Measurements from ENCODE around the gene GPHN.
"Not testable (repeated sequence)": the region's sequence is repeated elsewhere in the genome, so short reads cannot be mapped to it uniquely, and the experiment has no call there.

GPHN gene

DNA sequence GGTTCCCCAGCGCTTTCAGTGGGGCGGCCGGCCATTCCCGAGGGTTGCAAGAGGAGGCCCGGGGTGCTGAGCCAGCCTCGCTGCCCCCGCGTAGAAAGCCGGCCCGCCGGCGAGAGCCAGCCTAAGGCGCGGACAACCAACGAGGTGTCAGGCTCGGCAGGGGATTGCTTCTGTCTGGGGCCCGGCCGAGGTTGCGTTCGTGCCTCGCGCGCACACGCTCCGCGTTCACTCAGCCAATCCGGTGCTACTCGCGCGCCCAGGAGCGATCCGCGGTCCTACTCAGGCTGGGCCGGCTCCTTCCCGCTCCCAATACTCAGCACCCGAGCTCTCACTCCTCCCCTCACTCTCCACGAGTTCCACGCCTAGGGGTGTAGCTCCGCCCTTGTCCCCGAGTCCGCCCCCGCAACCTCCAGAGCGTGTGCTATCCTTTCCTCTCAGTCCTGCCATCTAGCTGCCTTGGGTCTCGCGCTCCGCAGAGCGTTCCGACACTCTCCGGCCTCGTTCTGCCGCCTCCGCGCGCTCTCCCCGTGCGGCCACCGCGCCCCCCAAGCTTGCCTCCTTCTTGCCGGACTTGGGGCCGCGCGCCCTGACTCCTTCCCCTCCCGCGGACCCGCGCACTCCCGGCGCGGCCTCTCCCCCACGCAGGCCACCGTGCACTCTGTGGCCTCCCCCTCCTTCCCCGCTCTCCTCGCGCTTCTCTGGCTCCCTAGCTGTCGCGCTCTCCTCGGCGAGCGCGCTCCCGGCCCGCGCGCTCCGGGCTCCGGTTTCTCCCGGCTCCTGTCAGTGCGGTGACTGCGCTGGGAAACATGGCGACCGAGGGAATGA lies at the start of gene GPHN:
TSS of gene GPHN (plus strand) at position 426 of the 825 bp plus-strand sequence.
- DNase-seq = peak; percentile 72

DNA sequence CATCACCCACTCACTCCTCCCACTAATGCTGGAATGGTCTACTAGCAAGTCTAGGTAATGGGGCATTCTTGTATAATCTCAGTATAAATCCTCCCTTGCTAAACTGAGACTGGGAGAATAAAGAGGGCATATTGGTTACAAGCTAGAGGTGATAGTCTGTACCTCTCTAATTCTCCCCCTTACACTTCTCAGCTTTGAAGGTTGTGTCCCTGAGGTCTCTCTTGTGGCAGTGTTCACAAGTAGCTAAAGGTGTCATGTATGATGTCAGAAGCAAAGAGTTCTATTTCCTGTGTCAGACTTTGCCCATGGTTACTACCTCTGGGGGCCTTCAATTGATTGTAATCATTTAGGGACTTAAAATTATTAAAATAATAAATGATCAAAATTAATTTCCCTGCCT lies 48.3 kb upstream of the GPHN start:
- no peak for DNase-seq

DNA sequence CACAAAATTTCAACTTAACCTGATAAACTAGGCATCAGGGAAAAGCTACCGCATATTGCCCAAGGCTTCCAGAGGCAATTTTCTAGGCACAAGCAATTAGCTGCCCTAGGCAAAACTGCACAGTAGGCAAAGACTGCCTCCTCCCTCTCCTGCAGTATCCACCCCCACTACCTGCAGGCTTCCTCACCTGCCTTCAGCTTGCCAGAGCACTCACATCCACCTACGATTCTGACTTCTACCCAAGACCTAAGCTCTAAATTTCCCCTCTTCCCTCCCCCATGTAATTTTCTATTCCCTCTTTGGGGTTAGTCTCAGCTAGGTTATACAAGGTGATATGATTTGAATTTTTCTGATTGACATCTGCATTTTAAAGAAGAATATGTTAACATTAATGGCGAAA lies 43.7 kb upstream of the GPHN start:
- DNase-seq = no peak

DNA sequence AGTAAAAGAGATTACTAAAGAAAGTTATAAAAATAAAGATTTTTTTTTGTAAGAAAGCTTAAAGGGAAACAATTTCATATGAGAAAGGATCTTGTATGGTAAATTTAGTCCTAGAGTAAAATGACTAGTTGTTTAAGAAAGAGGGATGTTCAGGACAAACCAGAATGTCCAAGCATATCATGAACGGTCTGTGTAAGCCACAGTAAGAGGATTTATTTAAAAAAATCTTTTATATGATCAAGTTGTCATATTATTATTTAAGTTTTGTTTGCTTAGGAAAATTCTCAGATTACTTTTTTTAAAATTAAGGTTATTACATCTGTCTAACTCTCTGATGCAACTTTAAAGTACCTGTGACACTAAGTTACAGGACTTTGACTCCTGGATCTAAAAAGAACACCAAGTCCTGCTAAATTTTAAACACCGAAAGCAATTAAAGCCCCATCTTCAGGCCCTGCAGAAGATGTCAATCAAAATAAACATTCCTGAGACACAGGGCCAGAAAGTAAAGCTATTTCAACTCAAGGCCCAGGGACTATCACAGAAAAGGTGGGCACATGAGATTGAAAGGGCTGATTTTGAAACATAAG lies 39.1 kb upstream of the GPHN start:
- no peak for DNase-seq

DNA sequence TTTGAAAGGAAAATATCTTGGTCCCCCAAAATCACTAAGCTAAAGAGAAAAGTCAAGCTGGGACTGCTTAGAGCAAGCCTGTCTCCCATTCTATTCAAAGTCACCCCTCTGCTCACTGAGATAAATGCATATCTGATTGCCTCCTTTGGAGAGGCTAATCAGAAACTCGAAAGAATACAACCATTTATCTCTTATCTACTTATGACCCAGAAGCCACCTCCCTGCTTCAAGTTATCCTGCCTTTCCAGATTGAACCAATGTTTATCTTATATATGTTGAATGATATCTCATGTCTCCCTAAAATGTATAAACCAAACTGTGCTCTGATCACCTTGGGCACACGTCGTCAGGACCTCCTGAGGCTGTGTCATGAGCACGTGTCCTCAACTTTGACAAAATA lies 36.4 kb upstream of the GPHN start:
- no peak for DNase-seq

DNA sequence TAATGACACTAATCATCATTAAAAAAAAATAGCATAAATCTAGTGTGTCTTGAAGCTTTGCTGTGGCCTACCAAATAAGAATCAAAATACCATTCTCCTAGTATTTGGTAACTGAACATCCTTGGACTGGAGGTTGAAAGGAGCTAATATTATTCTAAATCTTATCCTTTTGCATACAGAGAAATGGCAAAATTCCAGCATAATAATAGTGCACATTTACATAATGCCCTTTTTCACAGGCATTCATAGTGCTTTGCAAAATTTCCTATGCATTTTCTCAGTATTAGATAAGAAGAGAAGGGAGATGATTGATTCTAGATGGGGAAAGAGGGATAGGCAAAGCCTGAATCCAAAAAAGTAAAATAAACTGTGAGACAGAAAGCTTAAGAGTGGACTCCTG lies 35.7 kb upstream of the GPHN start:
- no peak for DNase-seq

DNA sequence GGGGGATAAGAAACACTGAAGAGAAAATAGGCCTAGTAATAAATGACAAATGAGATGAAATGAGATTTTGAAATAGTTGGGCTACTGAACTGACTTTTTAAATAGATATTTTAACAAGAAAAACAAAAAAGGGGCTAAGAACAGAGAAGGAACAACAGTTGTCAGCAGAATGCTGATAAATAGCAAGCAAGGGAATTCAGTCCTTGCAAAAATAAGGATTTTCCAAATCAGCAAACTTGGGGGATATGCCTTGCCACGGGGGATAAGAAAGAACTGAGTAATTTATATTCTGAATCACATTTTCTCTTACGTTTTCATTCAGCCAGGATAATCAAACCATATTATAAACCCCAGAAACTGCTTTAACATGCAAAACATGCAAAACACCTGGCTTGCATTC lies 34.7 kb upstream of the GPHN start:
- no peak for DNase-seq

DNA sequence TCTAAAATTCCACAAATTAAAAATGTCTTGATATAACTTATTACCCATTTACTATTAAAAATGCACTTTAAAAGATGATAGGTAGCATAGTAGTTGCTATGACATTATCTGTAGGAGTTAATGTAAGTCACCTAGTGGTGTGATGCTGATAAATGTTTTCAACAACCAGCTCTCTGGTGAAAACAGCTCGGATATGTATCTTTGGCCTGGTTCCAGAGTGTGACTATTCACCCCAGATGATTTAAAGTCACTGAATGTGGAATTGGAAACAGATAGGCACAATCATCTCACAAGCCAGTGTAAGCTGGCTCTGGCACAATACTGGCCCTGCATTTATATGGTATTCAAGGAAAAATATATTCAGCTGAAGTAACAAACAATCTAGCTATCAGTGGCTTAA lies 31.0 kb upstream of the GPHN start:
- DNase-seq = no peak

DNA sequence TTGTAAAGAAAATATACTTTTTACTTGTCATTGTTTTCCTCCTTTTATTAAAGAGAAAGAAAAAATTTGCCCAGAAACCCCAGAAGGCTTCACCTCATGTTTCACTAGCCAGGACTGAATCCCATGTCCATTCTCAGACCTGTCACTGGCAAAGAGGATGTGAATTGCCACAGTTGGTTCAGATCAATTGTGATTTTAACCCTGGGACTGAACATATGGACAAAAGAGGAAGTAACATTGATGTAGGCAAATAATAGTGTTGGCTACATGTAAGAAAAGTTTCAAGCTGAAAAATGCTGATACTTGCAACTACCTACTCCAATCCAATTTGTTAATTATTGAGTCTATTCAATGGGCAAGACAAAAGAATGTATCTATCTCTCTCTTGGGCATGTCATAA lies 30.4 kb upstream of the GPHN start:
- DNase-seq = no peak

DNA sequence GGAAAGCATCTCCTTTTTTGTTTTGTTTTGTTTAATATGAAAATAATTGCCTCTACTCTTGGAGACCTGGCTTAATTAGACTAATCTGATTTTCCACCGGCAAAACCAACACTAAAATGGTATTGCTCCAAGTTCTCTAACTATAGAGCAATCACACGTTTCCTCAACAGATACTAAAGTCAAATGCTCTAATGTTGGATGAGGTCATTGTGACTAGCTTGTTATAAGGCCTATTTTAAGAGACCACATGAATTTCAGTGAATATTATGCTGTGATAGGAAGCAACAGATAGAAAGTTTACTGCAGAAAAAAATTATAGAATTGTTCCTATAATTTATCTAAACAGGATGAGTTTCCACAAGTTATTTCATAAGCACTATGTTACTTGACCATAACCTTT lies 25.1 kb upstream of the GPHN start:
- DNase-seq = no peak

DNA sequence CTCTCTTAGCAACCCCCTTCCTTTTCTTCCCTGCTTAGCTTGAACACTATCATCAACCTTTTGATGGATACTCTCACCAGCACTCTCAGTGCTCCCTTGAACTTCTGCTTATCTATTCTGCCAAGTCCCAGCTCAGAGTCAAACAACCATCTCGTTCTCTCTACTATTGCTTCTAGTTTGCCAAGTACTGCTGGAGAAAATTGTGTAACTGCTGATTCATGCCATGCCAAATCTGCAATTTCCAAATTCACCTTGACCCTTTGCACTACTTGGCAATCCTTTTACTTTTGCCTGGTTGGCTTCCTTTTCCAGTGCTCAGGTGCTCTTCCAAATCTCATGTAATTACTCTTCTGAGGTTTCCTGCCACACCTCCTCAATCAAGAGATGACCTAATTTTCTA lies 24.6 kb upstream of the GPHN start:
- DNase-seq = no peak

DNA sequence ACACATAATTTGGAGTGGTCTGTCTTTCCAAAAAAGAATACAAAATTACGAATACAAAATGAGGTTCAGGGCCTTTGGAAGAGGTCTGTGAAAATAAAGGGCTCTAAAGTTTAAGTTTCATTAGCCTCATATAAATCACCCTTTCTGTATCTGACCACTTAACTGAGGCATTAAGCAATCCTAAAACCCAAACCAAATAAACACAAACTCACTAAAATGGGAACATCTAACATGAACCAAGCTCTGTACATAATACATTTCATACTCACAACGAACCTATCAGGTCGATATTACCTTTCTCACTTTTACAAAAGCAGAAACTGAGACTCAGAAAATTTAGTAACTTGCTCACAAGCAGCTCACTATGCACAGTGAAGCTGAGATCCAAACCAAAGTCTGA lies 22.9 kb upstream of the GPHN start:
- DNase-seq = no peak

DNA sequence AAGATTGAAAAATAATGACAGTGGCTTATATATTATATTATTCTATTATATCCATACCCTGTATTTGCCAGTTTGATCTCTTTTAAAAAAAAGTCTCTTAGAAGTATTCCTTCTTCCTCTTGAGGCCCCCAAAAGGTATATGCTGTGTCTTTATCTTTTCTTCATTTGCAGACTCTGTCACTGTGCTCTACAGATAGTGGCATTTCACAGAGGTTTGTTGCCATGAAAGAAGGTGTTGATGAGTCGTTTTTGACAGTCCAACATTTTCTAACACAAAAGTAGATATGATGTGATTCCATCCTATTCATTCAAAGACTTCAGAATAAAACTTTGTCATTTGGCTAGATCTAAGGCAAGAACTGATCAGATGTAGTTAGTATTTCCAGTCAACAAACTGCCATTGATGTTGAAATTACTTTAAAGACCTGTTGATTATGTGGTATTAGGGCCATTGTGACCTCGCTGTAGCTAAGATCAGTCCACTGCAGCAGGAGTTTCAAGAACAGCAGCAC lies 22.0 kb upstream of the GPHN start, which contains the start of gene CCDC196:
TSS of gene CCDC196 (plus strand) at position 462 of the 512 bp plus-strand sequence. CDS start 132 bp downstream, outside the sequence.
- no peak for DNase-seq

DNA sequence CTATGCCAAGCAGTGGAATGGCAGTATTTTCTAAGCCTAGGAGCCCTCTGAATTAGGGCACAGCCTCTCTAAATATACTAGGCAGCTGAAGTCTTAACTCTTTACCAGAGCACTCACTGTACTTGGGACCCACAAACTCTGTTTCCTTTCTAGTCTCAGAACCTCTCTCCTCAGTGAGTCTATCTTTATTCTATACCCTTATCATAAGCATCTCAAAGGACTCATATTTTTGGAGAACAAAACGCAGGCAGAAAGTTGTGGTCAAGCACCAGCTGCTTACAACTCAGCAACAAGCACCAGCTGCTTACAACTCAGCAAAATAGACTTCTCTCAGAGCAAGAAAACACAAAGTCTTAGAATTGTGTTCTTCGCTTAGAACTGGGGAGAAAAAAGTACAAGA lies 20.8 kb upstream of the GPHN start:
- no peak for DNase-seq

DNA sequence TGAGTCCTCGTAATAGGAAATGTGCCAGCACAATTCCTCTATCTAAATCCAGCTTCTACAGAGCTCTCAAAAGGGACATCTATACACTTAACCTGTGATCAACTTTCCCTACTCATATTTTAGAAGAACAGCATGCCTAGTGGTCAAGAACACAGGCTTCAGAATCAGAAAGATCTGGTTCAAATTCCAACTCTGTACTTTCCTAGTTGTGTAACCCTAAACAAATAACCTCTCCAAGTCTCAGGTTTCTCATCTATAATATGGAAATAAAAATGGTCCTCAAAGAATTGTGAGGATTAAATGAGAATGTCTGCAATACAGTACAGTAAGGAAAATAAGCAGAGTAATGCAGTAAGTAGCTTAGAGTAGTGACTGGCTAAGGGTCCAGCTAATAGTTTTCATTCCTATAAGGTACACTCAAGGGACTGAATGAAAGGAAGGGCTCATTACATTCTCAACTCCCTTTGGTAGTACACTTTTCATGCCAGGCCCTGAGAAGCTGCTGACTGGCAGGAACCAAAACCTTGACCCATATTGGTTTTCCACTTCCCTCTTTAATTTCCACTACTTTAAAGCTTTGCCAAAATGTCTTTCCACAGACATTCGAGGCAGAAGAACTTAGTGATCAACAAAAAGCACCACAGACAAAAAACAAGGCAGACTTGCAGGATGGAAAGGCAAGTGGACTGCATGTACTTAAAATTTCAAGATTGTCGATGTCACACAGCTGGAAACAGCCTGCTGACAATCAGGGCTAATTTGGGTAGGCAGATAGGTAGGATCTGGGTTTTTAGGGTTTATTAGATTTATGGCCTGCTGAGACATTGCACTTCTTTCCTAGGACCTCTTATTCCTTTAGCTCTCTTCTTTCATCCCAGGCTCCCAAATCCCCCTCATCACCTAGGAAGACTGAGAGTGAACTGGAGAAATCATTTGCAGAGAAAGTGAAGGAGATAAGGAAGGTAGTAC lies 17.5 kb upstream of the GPHN start:
- DNase-seq = no peak

DNA sequence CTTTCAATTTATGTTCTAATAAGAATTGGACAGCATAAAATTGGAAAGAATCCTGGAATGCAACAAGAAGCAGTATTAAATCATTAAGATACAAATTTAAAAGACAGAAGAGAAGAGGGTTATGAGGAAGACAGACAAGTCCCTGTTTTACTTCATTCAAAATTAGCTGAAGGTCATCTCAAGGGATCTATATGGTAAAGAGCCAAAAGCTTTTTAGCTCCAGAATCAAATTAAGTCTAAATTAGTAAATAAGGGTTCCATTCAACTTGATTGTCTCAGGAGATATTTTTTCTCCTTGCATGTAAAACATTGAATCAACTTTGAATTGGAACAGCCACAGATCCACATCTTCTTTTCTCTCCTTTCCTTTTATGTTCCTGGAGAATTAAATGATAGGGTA lies 14.2 kb upstream of the GPHN start:
- DNase-seq = no peak

DNA sequence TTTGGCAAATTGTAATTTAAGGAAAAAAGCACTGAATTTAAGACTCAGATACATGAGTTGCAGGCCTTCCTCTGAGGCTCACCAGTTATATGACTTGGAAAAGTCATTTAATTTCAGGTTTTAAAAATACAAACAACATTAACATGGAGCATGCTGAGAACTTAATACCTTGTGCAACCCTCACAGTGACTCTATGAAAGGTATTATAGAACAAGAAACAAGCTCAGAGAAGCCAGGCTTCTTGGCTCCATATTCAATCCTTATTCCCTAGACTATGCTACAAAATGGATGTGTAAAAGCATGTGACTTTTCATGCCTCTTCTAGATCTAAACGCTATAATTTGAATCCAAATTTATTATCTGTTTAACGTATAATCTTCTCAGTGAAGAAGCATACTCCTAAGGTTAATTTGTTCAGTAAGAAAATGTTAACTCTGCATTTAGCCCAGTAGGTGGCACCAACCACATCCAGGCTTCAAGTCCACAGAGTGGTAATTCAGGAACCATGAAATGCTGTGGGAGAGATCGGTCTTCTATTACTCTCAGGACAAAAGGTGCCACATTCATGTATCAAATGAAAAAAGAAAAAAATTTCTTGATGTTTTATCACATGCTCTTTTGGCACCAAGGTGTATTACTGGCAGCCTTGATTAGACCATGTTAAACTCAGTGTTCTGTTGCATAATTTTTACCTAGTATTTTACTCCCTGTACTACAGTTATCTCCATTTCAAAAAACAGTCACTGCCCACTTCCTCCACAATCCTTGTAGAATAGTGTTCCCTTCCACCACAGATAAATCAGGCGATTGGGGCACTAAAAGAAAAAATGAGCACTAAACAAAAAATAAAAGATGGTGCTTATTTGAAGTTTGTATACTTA lies 12.5 kb upstream of the GPHN start:
- DNase-seq = peak; percentile 30

DNA sequence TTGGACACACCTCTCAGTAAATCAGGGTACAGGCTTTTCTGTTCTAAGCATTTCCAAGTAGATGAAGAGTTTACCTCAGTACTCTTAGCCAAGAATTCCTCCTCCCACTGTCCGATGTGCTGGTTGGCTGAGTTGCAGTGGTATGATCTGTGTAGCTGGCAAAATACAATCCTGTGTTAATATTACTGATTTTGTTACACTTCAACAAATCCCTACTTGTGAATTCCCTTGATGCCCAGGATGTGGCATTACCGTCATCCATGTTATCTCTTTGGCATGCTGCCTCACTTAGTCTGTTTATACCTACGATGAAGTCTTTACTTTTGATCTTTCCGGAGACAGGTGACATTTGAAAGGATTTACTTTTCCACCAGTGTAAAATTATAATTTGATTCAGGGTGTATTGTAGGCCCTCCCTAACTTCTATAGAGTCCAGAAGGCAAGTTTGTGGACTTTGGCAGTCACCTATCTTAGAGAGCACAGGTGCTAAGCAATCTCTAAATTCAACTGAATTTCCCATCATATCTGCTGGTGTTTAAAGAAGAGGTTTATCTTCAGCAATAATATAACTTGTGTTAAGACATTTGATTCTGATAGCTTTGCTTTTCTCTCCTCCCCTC lies 11.6 kb upstream of the GPHN start:
- no peak for DNase-seq

DNA sequence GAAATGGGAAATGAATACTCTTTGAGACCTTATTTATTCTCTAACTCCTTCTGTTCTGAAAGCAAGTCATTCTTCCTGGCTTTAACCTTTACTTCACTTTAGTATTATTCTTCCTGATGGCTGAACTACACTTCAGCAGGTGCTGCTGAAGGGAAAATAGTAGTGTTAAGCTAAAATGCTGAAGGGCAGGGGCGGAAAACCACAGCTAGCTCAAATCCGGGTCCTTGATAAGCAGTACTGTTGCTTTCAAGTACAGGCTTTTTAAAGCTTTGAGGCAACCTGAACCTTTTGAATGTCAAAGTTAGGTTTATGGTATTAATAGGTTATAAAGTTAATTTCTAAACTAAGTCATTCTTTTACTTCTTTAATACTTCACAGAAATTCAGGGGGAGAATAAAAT lies 11.0 kb upstream of the GPHN start:
- DNase-seq = no peak

DNA sequence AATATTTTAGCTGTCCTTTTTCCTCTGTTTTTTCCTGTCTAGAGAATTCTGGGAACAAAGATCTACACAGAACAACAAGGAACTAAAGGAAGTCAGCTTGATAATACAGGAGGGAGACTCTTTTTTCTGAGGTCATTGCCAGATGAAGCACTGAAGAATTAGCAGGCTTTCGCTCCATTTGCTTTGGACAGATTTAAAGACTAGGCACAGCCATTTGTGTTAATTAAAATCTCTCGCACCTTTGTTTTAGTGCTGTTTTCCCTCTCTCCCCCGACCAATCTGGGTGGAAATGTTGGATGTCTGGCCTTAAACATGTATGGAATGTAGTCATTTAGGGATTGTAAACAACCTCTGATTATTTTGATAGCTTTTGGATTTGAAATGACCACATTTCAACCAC lies 9.6 kb upstream of the GPHN start:
- DNase-seq = no peak

DNA sequence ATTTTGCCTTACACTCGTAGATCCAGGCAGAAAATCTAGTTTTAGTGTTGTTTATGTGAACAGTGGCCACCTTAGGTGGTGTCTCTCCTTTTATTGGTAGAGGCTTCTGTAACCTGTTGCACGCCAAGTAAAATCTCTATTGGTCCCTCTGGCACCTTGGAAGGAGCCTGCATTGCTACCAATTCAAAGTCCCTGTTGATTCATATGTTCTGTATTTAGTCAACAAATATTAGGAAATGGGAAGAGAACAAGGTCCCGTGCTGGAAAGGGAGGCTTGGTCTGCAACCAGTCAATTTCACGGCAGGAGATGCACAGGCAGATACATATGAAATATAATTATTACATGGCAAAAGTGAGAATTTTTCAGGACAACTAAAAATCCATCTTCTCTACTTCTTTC lies 6.4 kb upstream of the GPHN start:
- DNase-seq = no peak

DNA sequence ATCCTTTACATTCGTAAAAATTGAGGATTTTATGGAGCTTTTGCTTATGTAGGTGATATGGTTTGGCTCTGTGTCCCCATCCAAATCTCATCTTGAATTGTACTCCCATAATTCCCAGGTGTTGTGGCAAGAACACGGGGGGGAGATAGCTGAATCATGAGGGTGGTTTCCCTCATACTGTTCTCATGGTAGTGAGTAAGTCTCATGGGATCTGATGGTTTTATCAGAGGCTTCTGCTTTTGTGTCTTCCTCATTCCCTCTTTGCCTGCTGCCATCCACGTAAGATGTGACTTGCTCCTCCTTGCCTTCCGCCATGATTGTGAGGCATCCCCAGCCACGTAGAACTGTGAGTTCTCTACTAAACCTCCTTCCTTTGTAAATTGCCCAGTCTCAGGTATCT lies 5.1 kb upstream of the GPHN start:
- DNase-seq = not testable (repeated sequence)

Measured in NCI-H748 treated with DMSO at 0.1 percent for 48 hours (cell line).